Activated CD8-positive, alpha-beta T cell treated with anti-CD3 and anti-CD28 coated beads for 36 hours (primary cell): ENCODE measurements around the gene MARCHF9. TPM values are rescaled to one million over a fixed set of nuclear protein-coding genes. Genes with fewer than 3 reads are reported as not detected.
A peak's percentile ranks its signal among the peaks of the same experiment; 100 is the strongest.
"Not testable (repeated sequence)": the region's sequence is repeated elsewhere in the genome, so short reads cannot be mapped to it uniquely, and the experiment has no call there.

Source experiments
- ATAC-seq: fragments of 200-7000 bp; cut with Tn5 transposase; one replicate; pipeline ENCODE4 v1.10.0; 2021; ENCODE audit warnings: mild to moderate bottlenecking, moderate library complexity
- CTCF ChIA-PET: fragments of 350-600 bp; sonication (Branson Sonifier 250); formaldehyde crosslinking; loops from one replicate; lab custom pipeline; 2021; ENCODE audit warnings: antibody characterized with exemption; lab: Charles Lee
- POLR2A ChIA-PET: fragments of 350-600 bp; sonication (Branson Sonifier 250); formaldehyde crosslinking; loops from one replicate; lab custom pipeline; 2021; ENCODE audit warnings: antibody characterized with exemption; lab: Charles Lee
- DNase-seq: peaks from one replicate; pipeline ENCODE4 v3.0.0-alpha.2; 2020
- H3K27ac Mint-ChIP-seq: one replicate; pipeline ENCODE4 v1.8.0; 2021; ENCODE audit warnings: mild to moderate bottlenecking, mixed read lengths
- H3K27me3 Mint-ChIP-seq: one replicate; pipeline ENCODE4 v1.8.0; 2021; ENCODE audit warnings: mixed read lengths
- H3K36me3 Mint-ChIP-seq: one replicate; pipeline ENCODE4 v1.8.0; 2021; ENCODE audit warnings: low read depth, mixed read lengths
- H3K4me1 Mint-ChIP-seq: one replicate; pipeline ENCODE4 v1.8.0; 2021; ENCODE audit warnings: low read depth, mixed read lengths
- H3K4me3 Mint-ChIP-seq: one replicate; pipeline ENCODE4 v1.8.0; 2021; ENCODE audit warnings: mild to moderate bottlenecking, moderate library complexity, mixed read lengths
- H3K9me3 Mint-ChIP-seq: one replicate; pipeline ENCODE4 v1.8.0; 2021; ENCODE audit warnings: mixed read lengths
- CTCF ChIP-seq: fragments of 200-600 bp; IDR thresholded peaks from one replicate; pipeline ENCODE4 v1.8.0; 2022; ENCODE audit warnings: antibody characterized with exemption, mild to moderate bottlenecking
- intact Hi-C: fragments of 100-400 bp; cut with micrococcal nuclease; formaldehyde crosslinking; loops from one replicate; pipeline ENCODE4 v1.10.0; 2022
- total RNA-seq, 2 experiments: library from RNA; stranded (reverse); gene quantifications; one replicate each; pipeline ENCODE4 v1.2.3, GENCODE V29; 2021

Gene MARCHF9
- total RNA-seq, 2 experiments from 2014 or later = 23.4 to 24.3 TPM

GRCh38 chr12:57718641-57719528 is 36.0 kb upstream of the MARCHF9 start:
- CTCF ChIA-PET = interaction anchor here (0.6 to 1.2 kb wide), 4 partner anchors 13 to 135 kb away, joined by 3 read pairs; no protein-coding TSS in a partner anchor
- H3K9me3 Mint-ChIP-seq = no peaks in the 10 kb centered on the region
- peak overlapping the region; percentile 20 for H3K27ac Mint-ChIP-seq

GRCh38 chr12:57719777-57720605 is 34.9 kb upstream of the MARCHF9 start:
- intact Hi-C loops = no loop called here
- POLR2A ChIA-PET = interaction anchor here (0.6 to 1.6 kb wide), 5 partner anchors 9 to 313 kb away, joined by 3 to 4 read pairs (median 3); partner anchors contain the start of gene OS9
- no peak for TF ChIP-seq CTCF
- Mint-ChIP-seq H3K9me3 (no peaks in the 10 kb centered on the region), H3K27ac (no peak overlapping the region), H3K4me3 (no peak overlapping the region), H3K4me1 (peaks cover 3% of the 10 kb centered on the region), H3K36me3 (peaks cover 20% of the 10 kb centered on the region), H3K27me3 (no peaks in the 10 kb centered on the region)
- DNase-seq (no peak), ATAC-seq (no peak)
- CTCF ChIA-PET = interaction anchor here (1.2 kb wide), 1 partner anchor 13 kb away, joined by 3 read pairs; no protein-coding TSS in a partner anchor

More at GRCh38 chr12:57718641-57719528, 36.0 kb upstream of the MARCHF9 start:
- no peak overlapping the region for H3K4me3 Mint-ChIP-seq
- no peak for TF ChIP-seq CTCF
- no peaks in the 10 kb centered on the region for H3K4me1 Mint-ChIP-seq
- no peaks in the 10 kb centered on the region for H3K27me3 Mint-ChIP-seq
- DNase-seq = no peak
- POLR2A ChIA-PET = interaction anchor here (0.7 to 2.3 kb wide), 6 partner anchors 10 to 436 kb away, joined by 3 to 6 read pairs (median 4); no protein-coding TSS in a partner anchor
- peaks cover 20% of the 10 kb centered on the region for H3K36me3 Mint-ChIP-seq
- no peak for ATAC-seq
- intact Hi-C loops = no loop called here

- POLR2A ChIA-PET = interaction anchor here (0.6 to 1.0 kb wide), 5 partner anchors 12 to 27 kb away, joined by 3 to 4 read pairs (median 3); partner anchors contain the start of genes OS9 and TSPAN31
Observed at GRCh38 chr12:57720606-57721595, 34.0 kb upstream of the MARCHF9 start.

GRCh38 chr12:57721846-57722608 is 32.9 kb upstream of the MARCHF9 start:
- DNase-seq, ATAC-seq, H3K4me3 Mint-ChIP-seq, H3K9me3 Mint-ChIP-seq, intact Hi-C loops, H3K27me3 Mint-ChIP-seq, CTCF ChIA-PET, H3K4me1 Mint-ChIP-seq: not testable (repeated sequence)
- Mint-ChIP-seq H3K36me3 (peaks cover 21% of the 10 kb centered on the region), H3K27ac (peak overlapping the region; percentile 65)
- POLR2A ChIA-PET = interaction anchor here (0.6 to 1.0 kb wide), 4 partner anchors 13 to 23 kb away, joined by 3 to 4 read pairs (median 3); partner anchors contain the start of gene TSPAN31

More at GRCh38 chr12:57720606-57721595, 34.0 kb upstream of the MARCHF9 start:
- Mint-ChIP-seq H3K4me1 (peaks cover 3% of the 10 kb centered on the region), H3K27ac (no peak overlapping the region), H3K27me3 (no peaks in the 10 kb centered on the region), H3K9me3 (no peaks in the 10 kb centered on the region), H3K36me3 (peaks cover 16% of the 10 kb centered on the region), H3K4me3 (no peak overlapping the region)
- intact Hi-C loops = no loop called here
- TF ChIP-seq CTCF = no peak
- ATAC-seq = no peak
- CTCF ChIA-PET = no interaction called here
- no peak for DNase-seq
